Measurements from ENCODE around the gene FARP1. TPM values are rescaled to one million over a fixed set of nuclear protein-coding genes. Genes with fewer than 3 reads are reported as not detected.

Gene FARP1
- polyA plus RNA-seq, 1 of the 3 experiments (the other 2 are of a cell fraction), result 12.0 TPM

GRCh38 chr13:98204546-98204945, 61.7 kb downstream of the FARP1 start:
- Histone ChIP-seq H2AFZ (ENCODE audit: low read depth) (no peak overlapping the region), H3K4me2 (no peak overlapping the region), H3K4me1 (ENCODE audit: control insufficient read depth in 1 of 2, insufficient read depth in 2 of 2, low read depth in 1 of 2, low read length in 1 of 2) (peaks cover 0 to 11% of the 10 kb centered on the region in 2 experiments; a peak in 1 of 4 replicates), H3K9me3 (peaks cover 5% of the 10 kb centered on the region), H4K20me1 (ENCODE audit: insufficient read depth) (no peaks in the 10 kb centered on the region), H3K4me3 (ENCODE audit: low read depth in 2 of 2, low read length in 1 of 2) (no peak overlapping the region), H3K9ac (no peak overlapping the region), H3F3A (replicated peaks; ENCODE audit: insufficient read depth) (peaks cover 13% of the 10 kb centered on the region), H3K27me3 (ENCODE audit: insufficient read depth) (no peaks in the 10 kb centered on the region), H3K36me3 (replicated peaks in 1 of 2; ENCODE audit: control insufficient read depth in 1 of 2, insufficient read depth in 2 of 2, low read length in 1 of 2) (peaks cover 0 to 10% of the 10 kb centered on the region in 2 experiments), H3K27ac (ENCODE audit: low read depth in 2 of 2, low read length in 1 of 2) (no peak overlapping the region), H3K9me2 (no peaks in the 10 kb centered on the region), H3K79me2 (ENCODE audit: insufficient read depth) (peaks cover 50% of the 10 kb centered on the region)
- TF ChIP-seq TEAD4 (IDR thresholded peaks at IDR 0.05; ENCODE audit: borderline replicate concordance, insufficient read depth) (no peak), USF1 (IDR thresholded peaks at IDR 0.05; ENCODE audit: borderline replicate concordance, low read depth) (no peak), CTCF (IDR thresholded peaks at IDR 0.05) (no peak), RFX5 (IDR thresholded peaks at IDR 0.05; ENCODE audit: low read length) (no peak), FOSL2 (IDR thresholded peaks at IDR 0.05; ENCODE audit: borderline replicate concordance, low read depth) (no peak), RCOR1 (IDR thresholded peaks at IDR 0.05; ENCODE audit: low read length) (no peak), GATA2 (CRISPR knock-in tag; IDR thresholded peaks at IDR 0.05) (no peak), FOXJ3 (CRISPR knock-in tag; IDR thresholded peaks at IDR 0.05) (no peak), SMC3 (IDR thresholded peaks at IDR 0.05; ENCODE audit: low read depth, low read length) (no peak), CHD2 (IDR thresholded peaks at IDR 0.05; ENCODE audit: low read length, partially characterized antibody) (no peak), YY1 (IDR thresholded peaks at IDR 0.05; ENCODE audit: low read depth) (no peak), MXI1 (IDR thresholded peaks at IDR 0.05; ENCODE audit: low read depth, low read length) (no peak), FOXM1 (IDR thresholded peaks at IDR 0.05; ENCODE audit: low read depth) (no peak), EP300 (IDR thresholded peaks at IDR 0.05; ENCODE audit: borderline replicate concordance in 1 of 2, low read depth in 1 of 2, low read length in 1 of 2) (no peak), GABPA (IDR thresholded peaks at IDR 0.05; ENCODE audit: low read depth) (no peak), TCF12 (IDR thresholded peaks at IDR 0.05) (no peak), NFIC (IDR thresholded peaks at IDR 0.05; ENCODE audit: borderline replicate concordance) (no peak), RAD21 (IDR thresholded peaks at IDR 0.05; ENCODE audit: low read length) (no peak)
- TF ChIP-seq, protein P1, sequence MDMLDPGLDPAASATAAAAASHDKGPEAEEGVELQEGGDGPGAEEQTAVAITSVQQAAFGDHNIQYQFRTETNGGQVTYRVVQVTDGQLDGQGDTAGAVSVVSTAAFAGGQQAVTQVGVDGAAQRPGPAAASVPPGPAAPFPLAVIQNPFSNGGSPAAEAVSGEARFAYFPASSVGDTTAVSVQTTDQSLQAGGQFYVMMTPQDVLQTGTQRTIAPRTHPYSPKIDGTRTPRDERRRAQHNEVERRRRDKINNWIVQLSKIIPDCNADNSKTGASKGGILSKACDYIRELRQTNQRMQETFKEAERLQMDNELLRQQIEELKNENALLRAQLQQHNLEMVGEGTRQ (IDR thresholded peaks at IDR 0.05; ENCODE audit: borderline replicate concordance, low read depth, low read length), result no peak
- TF ChIP-seq, protein P2, sequence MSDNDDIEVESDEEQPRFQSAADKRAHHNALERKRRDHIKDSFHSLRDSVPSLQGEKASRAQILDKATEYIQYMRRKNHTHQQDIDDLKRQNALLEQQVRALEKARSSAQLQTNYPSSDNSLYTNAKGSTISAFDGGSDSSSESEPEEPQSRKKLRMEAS (IDR thresholded peaks at IDR 0.05; ENCODE audit: low read depth), result no peak
- WGBS (ENCODE audit: low lambda C conversion rate), result 97% methylated on average over 2 of the region's 2 CpGs
- ChIA-PET POLR2A (no interaction called here), CTCF (interaction anchor here (1.0 kb wide), 1 partner anchor 41 kb away, joined by 3 read pairs; no protein-coding TSS in a partner anchor)
- no peak for DNase-seq
